ENCODE measurements around the gene INPP5B.
A peak's percentile ranks its signal among the peaks of the same experiment; 100 is the strongest.

The INPP5B gene

GRCh38 chr1:37811027-37811655, 135.7 kb downstream of the INPP5B start:
- H3K4me3 ChIP-seq (ENCODE audit: low read length): no peak overlapping the region
- TF ChIP-seq, protein P1, sequence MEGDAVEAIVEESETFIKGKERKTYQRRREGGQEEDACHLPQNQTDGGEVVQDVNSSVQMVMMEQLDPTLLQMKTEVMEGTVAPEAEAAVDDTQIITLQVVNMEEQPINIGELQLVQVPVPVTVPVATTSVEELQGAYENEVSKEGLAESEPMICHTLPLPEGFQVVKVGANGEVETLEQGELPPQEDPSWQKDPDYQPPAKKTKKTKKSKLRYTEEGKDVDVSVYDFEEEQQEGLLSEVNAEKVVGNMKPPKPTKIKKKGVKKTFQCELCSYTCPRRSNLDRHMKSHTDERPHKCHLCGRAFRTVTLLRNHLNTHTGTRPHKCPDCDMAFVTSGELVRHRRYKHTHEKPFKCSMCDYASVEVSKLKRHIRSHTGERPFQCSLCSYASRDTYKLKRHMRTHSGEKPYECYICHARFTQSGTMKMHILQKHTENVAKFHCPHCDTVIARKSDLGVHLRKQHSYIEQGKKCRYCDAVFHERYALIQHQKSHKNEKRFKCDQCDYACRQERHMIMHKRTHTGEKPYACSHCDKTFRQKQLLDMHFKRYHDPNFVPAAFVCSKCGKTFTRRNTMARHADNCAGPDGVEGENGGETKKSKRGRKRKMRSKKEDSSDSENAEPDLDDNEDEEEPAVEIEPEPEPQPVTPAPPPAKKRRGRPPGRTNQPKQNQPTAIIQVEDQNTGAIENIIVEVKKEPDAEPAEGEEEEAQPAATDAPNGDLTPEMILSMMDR (conservative IDR thresholded peaks at IDR 0.05; ENCODE audit: low read depth, low read length): peak; percentile 98
- peak; percentile 21 for DNase-seq (ENCODE audit: low read depth)

Data from retinal pigment epithelial cell (primary cell).